Neural crest cell (in vitro differentiated cells): ENCODE measurements around the gene ACKR3. TPM values are rescaled to one million over a fixed set of nuclear protein-coding genes. Genes with fewer than 3 reads are reported as not detected.

Experiments used
- DNase-seq: peaks from one replicate; pipeline ENCODE4 v3.0.0; 2021; ENCODE audit warnings: low read depth, mixed read lengths, low spot score
- H3K27ac Mint-ChIP-seq: one replicate; pipeline ENCODE4 v1.8.0; 2021; ENCODE audit warnings: mild to moderate bottlenecking, mixed read lengths; ENCODE audit not compliant: unreplicated experiment
- H3K27me3 Mint-ChIP-seq: 2 replicates; pipeline ENCODE4 v1.8.0; 2021; ENCODE audit warnings: low read depth, mild to moderate bottlenecking, mixed read lengths
- H3K36me3 Mint-ChIP-seq: 2 replicates; pipeline ENCODE4 v1.8.0; 2021; ENCODE audit warnings: low read depth, mild to moderate bottlenecking, mixed read lengths
- H3K4me1 Mint-ChIP-seq: 2 replicates; pipeline ENCODE4 v1.8.0; 2021; ENCODE audit warnings: mixed read lengths
- H3K4me3 Mint-ChIP-seq: one replicate; pipeline ENCODE4 v1.8.0; 2021; ENCODE audit warnings: mild to moderate bottlenecking, mixed read lengths
- H3K9me3 Mint-ChIP-seq: 2 replicates; pipeline ENCODE4 v1.8.0; 2021; ENCODE audit warnings: mixed read lengths
- total RNA-seq: library from RNA; stranded (reverse); gene quantifications from 2 replicates; pipeline ENCODE4 v1.2.1, GENCODE V29; 2021
- TF ChIP-seq, protein P1 (sequence below): fragments of 200-600 bp; sonication (generic); conservative IDR thresholded peaks from 2 replicates; pipeline ENCODE4 v1.5.0; 2021; ENCODE audit warnings: antibody characterized with exemption, mild to moderate bottlenecking

Gene ACKR3
- total RNA-seq, 1 donor from 2014 or later, result 24.5 TPM

DNA sequence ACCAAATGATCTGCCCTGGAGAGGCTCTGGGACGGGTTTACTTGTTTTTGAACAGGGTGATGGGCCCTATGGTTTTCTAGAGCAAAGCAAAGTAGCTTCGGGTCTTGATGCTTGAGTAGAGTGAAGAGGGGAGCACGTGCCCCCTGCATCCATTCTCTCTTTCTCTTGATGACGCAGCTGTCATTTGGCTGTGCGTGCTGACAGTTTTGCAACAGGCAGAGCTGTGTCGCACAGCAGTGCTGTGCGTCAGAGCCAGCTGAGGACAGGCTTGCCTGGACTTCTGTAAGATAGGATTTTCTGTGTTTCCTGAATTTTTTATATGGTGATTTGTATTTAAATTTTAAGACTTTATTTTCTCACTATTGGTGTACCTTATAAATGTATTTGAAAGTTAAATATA, 11.9 kb downstream of the ACKR3 start:
- TF ChIP-seq, protein P1, sequence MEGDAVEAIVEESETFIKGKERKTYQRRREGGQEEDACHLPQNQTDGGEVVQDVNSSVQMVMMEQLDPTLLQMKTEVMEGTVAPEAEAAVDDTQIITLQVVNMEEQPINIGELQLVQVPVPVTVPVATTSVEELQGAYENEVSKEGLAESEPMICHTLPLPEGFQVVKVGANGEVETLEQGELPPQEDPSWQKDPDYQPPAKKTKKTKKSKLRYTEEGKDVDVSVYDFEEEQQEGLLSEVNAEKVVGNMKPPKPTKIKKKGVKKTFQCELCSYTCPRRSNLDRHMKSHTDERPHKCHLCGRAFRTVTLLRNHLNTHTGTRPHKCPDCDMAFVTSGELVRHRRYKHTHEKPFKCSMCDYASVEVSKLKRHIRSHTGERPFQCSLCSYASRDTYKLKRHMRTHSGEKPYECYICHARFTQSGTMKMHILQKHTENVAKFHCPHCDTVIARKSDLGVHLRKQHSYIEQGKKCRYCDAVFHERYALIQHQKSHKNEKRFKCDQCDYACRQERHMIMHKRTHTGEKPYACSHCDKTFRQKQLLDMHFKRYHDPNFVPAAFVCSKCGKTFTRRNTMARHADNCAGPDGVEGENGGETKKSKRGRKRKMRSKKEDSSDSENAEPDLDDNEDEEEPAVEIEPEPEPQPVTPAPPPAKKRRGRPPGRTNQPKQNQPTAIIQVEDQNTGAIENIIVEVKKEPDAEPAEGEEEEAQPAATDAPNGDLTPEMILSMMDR, result no peak
- Mint-ChIP-seq H3K9me3 (peaks cover under 1% of the 10 kb centered on the region), H3K4me3 (no peak overlapping the region), H3K4me1 (peaks cover 36% of the 10 kb centered on the region), H3K27ac (peak overlapping the region; percentile 10), H3K27me3 (no peaks in the 10 kb centered on the region), H3K36me3 (peaks cover 21% of the 10 kb centered on the region)
- no peak for DNase-seq

DNA sequence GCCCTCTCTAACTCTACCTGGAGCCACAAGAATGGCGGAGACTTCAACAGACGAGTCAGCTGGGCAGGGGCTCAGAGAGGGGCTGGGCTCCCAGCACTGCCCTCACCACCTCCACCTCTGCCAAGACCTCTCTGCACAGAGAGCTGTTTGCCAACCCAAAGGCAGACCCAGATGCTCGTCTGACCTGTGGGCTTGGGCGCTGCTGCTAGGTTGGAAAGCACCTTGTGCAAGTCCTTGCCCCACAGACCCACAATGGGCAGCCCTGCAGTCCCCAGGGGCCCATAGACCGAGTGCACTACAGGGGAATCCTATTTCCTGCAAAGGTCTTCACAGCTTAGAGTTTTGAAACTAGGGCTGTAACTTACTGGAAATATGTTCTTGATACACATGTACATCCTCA, 13.3 kb downstream of the ACKR3 start:
- Mint-ChIP-seq H3K36me3 (peaks cover 21% of the 10 kb centered on the region), H3K27ac (no peak overlapping the region), H3K9me3 (peaks cover 3% of the 10 kb centered on the region), H3K27me3 (no peaks in the 10 kb centered on the region), H3K4me1 (peaks cover 32% of the 10 kb centered on the region), H3K4me3 (no peak overlapping the region)
- TF ChIP-seq, protein P1, result no peak
- no peak for DNase-seq

DNA sequence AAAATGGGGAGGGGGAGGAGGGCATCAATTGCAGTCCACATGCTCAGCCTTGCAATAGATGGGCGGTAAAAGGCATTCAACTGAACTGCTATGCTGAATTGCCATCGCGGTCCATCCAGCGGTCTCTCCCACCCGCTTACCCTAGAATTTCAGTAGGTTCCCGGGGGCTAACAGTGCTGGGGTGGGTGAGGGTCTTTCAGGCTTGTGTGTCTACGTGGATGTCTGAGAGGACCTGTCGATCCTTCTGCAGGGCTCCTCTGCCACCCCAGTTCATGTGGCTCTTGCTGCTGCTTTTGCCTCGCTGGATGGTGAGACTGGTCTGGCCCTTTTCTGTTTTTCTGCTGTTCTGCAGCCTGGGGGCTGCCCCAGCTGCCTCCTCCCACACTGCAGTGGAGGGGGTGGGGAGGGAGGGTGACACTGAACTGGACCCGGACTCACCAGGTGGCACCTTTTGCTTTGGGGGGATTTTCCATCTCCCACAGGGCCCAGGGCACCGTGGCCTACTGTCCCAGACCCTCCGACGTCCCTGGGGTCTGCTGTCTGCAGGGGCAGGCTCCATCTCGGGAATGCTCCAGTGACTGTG, 14.1 kb downstream of the ACKR3 start:
- H3K27ac Mint-ChIP-seq, result no peak overlapping the region
- no peak overlapping the region for H3K4me3 Mint-ChIP-seq
- H3K4me1 Mint-ChIP-seq, result peaks cover 34% of the 10 kb centered on the region
- peaks cover 3% of the 10 kb centered on the region for H3K9me3 Mint-ChIP-seq
- TF ChIP-seq, protein P1, result no peak
- DNase-seq, result no peak
- peaks cover 19% of the 10 kb centered on the region for H3K36me3 Mint-ChIP-seq
- H3K27me3 Mint-ChIP-seq, result no peaks in the 10 kb centered on the region

DNA sequence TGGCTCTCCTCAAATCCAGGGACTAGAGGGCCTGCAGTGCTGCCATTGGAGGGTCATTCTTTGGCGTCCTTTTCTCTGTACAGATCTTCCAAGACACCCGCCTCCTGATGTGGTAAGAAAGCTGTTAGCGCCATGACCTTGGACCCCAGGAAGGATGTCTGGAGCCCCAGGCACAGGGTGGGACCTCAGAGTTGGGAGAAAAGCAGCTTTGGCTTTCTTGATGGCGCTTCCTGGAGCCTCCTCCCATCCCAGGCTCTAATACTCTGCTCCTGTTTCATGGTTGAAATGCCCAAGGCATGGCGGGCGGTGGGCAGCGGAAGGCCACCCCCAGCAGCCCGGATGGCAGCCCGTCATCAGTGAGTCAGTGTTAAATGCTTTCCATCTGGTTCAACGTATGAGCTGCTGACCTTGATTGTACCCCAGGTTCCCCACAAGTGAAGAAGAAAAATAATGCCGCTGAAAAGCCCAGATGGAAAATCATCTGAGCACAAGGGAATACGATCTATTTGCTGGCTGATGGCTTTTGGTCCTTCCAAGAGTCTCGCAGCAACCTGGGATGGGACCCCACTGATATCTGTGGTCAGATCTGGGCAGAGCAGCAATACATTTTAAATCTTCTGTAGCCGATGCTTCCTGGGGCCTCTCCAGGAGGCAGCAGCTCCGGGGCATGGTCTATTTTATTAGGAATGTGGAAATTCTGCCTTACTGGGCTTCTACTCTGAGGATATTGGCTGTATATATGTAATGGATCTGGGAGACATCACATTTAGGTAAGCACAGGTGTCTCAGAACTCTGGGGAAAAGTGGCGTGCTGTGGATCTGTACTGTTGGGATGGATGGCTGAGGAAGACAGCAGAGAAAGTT, 15.1 kb downstream of the ACKR3 start:
- H3K36me3 Mint-ChIP-seq, result peaks cover 19% of the 10 kb centered on the region
- TF ChIP-seq, protein P1, result no peak
- H3K27me3 Mint-ChIP-seq, result no peaks in the 10 kb centered on the region
- H3K4me3 Mint-ChIP-seq, result no peak overlapping the region
- peaks cover 3% of the 10 kb centered on the region for H3K9me3 Mint-ChIP-seq
- peaks cover 29% of the 10 kb centered on the region for H3K4me1 Mint-ChIP-seq
- DNase-seq, result no peak
- H3K27ac Mint-ChIP-seq, result no peak overlapping the region

DNA sequence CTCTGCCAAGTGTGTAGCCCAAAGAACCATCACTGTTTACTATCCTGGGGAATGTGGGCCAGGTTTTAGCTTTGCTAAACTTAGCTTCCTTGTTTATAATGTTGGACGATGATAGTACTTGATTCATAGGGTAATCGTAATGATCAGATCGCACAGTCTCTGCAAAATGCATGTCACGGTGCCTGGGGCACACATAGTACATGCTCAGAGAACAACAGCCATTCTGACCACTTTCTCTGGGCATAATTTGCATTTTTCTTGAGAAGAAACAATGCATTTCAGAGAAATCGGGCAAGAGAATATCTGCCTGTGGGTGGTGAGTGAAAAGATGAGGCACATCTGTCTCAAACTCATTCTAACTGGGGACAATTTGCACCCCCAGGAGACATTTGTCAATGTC, 16.3 kb downstream of the ACKR3 start:
- peaks cover 3% of the 10 kb centered on the region for H3K9me3 Mint-ChIP-seq
- no peaks in the 10 kb centered on the region for H3K27me3 Mint-ChIP-seq
- peaks cover 27% of the 10 kb centered on the region for H3K4me1 Mint-ChIP-seq
- H3K36me3 Mint-ChIP-seq, result peaks cover 12% of the 10 kb centered on the region
- peak overlapping the region; percentile 54 for H3K27ac Mint-ChIP-seq
- DNase-seq, result no peak
- H3K4me3 Mint-ChIP-seq, result no peak overlapping the region
- TF ChIP-seq, protein P1, result no peak
